Thymus (tissue), 11 donors: ENCODE data around the gene DZIP3. TPM values are rescaled to one million over a fixed set of nuclear protein-coding genes. Genes with fewer than 3 reads are reported as not detected.

Experiments used
- DNase-seq, 9 donors: peaks; one replicate each; pipeline ENCODE4 v3.0.0-alpha.2; 2013; ENCODE audit warnings: low spot score in 9 of 9, low read depth in 6 of 9, missing footprints in 1 of 9
- H3K27ac ChIP-seq, 2 donors: one replicate each; pipeline ENCODE4 v1.5.1; 2013; ENCODE audit warnings: control low read depth in 1 of 2, low read depth in 1 of 2, low read length in 1 of 2, mild to moderate bottlenecking in 1 of 2, moderate library complexity in 1 of 2
- H3K27me3 ChIP-seq, 2 donors: one replicate each; pipeline ENCODE4 v1.5.1; 2013; ENCODE audit warnings: low read length in 1 of 2; ENCODE audit not compliant: control insufficient read depth in 2 of 2, insufficient read depth in 1 of 2
- H3K36me3 ChIP-seq, 2 donors: one replicate each; pipeline ENCODE4 v1.5.1; 2013; ENCODE audit warnings: low read length in 1 of 2, mild to moderate bottlenecking in 1 of 2, moderate library complexity in 1 of 2; ENCODE audit not compliant: control insufficient read depth in 2 of 2, insufficient read depth in 2 of 2
- H3K4me1 ChIP-seq, 2 donors: one replicate each; pipeline ENCODE4 v1.5.1; 2013; ENCODE audit warnings: low read length in 2 of 2; ENCODE audit not compliant: control insufficient read depth in 2 of 2, insufficient read depth in 2 of 2
- H3K4me3 ChIP-seq, 2 donors: one replicate each; pipeline ENCODE4 v1.5.1; 2013; ENCODE audit warnings: low read length in 2 of 2, control low read depth in 1 of 2, mild to moderate bottlenecking in 1 of 2
- H3K9me3 ChIP-seq, 2 donors: one replicate each; pipeline ENCODE4 v1.5.1; 2013; ENCODE audit warnings: low read length in 1 of 2, mild to moderate bottlenecking in 1 of 2; ENCODE audit not compliant: control insufficient read depth in 2 of 2, insufficient read depth in 1 of 2
- WGBS: extraction: QIAGEN DNeasy Blood & Tissue Kit; methylation state at CpG from one replicate; pipeline ENCODE4 v1.1.7; 2013; 5-methylcytosine and 5-hydroxymethylcytosine counted together
- polyA plus RNA-seq: library from polyadenylated mRNA; stranded (reverse); fragments of 200-250 nt; gene quantifications from one replicate; pipeline ENCODE4 v1.2.3, GENCODE V29; 2013
- total RNA-seq: library from RNA; stranded (reverse); fragments of 120-200 nt; gene quantifications from one replicate; pipeline ENCODE4 v1.2.4, GENCODE V29; 2013
- donor health status: healthy.

DZIP3 gene
- total and polyA plus RNA-seq, 2 donors, result 12.7 to 13.4 TPM

- Histone ChIP-seq H3K9me3 (peaks cover 0 to 4% of the 10 kb centered on the region in 2 donors), H3K36me3 (no peaks in the 10 kb centered on the region), H3K4me1 (no peaks in the 10 kb centered on the region), H3K27ac (no peak overlapping the region), H3K4me3 (no peak overlapping the region), H3K27me3 (no peaks in the 10 kb centered on the region)
- DNase-seq, result no peak
- 85% methylated on average over 6 of the region's 6 CpGs for WGBS
These were observed 147.3 kb downstream of the DZIP3 start for GRCh38 chr3:108736821-108737220.

- H3K27ac ChIP-seq, result no peak overlapping the region
- H3K4me3 ChIP-seq, result no peak overlapping the region
- 95% methylated on average over 1 of the region's 1 CpG for WGBS
- H3K36me3 ChIP-seq, result no peaks in the 10 kb centered on the region
- no peaks in the 10 kb centered on the region for H3K9me3 ChIP-seq
- H3K27me3 ChIP-seq, result no peaks in the 10 kb centered on the region
- no peak for DNase-seq
- no peaks in the 10 kb centered on the region for H3K4me1 ChIP-seq
These were observed 153.4 kb downstream of the DZIP3 start for GRCh38 chr3:108742929-108743328.

Other genes with a start within 250 kb of the DZIP3 start
- gene MYH15, start 79.1 kb upstream of the DZIP3 start, total RNA-seq, result 0.19 TPM
- gene MYH15, start 79.1 kb upstream of the DZIP3 start, polyA plus RNA-seq, result 0.16 TPM
- 21.4 TPM for gene CIP2A, start 284 bp upstream of the DZIP3 start, total RNA-seq
- 2.0 TPM for gene CIP2A, start 284 bp upstream of the DZIP3 start, polyA plus RNA-seq
- gene RETNLB, start 167.7 kb downstream of the DZIP3 start, total RNA-seq, result not detected
- gene RETNLB, start 167.7 kb downstream of the DZIP3 start, polyA plus RNA-seq, result 0.09 TPM
- 125 TPM for gene TRAT1, start 233.1 kb downstream of the DZIP3 start, total RNA-seq
- gene TRAT1, start 233.1 kb downstream of the DZIP3 start, polyA plus RNA-seq, result 43.6 TPM